HG02884 (cell line): Measurements from ENCODE around the gene THBD.

ENCODE experiments used
- ATAC-seq: cut with Tn5 transposase; IDR thresholded peaks from one replicate; pipeline ENCODE4 v1.9.1; 2021; ENCODE audit warnings: mild to moderate bottlenecking, moderate library complexity; ENCODE audit not compliant: unreplicated experiment

Gene THBD

DNA sequence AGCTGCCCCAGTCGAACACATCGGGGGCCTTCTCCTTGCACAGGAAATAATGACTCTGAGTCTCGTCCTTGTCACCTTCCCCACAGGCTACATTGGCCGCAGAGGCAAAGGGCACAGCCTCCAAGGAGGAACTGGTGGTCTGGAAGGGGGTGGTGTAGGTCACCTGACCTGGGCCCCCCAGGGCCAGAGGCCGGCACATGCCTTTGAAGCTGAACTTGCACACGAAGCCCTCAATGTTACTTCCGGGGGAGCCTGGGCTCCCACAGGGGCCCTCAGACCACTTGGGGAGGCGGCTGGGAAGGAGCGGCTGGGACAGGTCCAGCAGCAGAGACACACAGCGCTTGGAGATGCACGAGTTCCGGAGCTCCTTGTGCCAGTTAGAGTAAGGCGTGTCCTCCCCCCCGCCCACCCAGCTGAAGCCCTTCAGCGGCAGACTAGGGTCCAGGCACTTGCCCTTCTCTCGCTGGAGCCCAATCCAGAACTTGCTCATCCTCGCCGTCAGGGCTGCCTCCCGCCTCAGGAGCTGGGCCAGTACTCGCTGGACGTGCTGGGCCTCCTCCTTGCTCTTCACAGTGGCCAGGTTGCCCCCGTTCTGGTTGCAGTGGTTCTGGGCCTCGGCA is 36.1 kb upstream of the THBD start:
- ATAC-seq, result no peak

DNA sequence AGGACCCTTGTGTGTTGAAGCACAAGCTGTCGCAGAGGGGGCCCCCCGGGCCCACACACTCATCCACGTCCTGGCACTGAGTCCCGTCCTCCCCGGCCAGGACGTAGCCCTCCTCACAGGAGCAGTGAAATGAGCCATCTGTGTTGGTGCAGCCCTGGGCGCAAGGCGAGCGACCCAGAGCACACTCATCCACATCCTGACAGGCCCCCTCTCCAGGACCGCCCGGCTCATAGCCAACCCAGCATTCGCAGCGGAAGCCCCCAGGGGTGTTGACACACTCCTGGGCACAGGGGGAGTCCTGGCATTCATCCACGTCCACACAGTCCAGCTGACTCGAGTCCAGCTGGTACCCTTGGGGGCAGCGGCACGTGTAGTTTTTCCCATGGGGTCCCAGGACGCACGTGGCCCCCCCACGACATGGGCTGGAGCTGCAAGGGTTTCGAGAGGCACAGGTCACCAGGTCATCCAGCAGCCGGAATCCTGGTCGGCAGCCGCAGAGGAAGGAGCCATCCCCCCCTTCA is 35.4 kb upstream of the THBD start:
- no peak for ATAC-seq

DNA sequence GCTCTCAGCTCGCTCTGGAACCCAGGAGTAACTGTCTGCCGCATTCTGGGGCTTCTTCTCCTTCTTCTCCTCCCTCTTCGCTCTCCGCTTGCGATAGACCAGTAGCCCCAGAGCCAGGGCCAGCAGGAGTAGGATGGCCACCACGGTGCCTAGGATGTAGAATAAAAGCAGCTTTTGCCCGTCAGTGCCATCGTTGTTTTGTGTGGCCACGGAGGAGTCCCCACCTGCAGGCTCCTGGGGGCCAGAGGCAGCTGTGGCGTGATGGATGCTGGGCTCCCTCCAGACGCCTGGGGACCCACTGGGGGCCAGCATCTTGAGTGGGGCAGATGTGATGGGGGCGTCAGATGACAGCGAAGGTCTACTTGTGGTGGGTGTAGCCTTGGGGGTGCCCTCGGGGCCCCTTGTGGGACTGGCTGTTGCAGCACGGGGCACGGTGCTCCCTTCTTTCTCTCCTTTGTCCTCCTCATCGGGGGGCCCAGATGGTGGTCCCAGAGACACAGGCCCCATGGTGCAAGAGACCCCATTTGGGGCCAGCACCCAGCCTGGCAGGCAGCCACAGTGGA is 34.9 kb upstream of the THBD start:
- no peak for ATAC-seq

DNA sequence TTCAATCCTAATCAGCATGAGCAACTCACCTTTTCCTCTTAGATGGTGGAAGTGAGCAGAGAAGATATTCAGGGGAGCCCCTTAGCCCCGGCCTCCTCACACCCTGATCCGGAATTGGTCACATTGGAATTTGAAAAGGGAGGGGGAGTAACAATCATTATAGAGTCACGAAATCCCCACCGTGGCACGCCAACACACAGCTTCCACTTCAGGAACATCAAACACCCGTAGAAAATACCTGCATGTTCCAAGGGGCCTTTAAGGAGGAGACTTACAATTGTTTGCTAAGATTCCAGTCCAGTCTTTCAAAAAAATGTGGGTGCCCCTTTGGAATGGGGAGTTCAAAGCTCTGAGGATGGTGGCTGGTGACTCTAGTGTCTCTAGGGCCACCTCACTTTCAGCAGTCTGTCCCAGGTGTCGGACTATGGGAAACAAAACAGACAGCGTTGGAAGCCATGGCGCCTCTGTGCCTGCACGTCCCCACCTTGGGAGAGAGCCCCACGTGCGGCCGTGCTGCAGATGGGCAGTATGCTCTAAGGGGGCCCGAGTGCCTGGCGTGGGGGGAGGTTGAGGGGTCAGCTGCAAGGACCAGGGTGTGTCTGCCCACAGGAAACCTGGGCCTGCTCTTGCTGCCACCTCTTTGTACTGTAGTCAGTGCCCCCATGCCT is 34.2 kb upstream of the THBD start:
- no peak for ATAC-seq

DNA sequence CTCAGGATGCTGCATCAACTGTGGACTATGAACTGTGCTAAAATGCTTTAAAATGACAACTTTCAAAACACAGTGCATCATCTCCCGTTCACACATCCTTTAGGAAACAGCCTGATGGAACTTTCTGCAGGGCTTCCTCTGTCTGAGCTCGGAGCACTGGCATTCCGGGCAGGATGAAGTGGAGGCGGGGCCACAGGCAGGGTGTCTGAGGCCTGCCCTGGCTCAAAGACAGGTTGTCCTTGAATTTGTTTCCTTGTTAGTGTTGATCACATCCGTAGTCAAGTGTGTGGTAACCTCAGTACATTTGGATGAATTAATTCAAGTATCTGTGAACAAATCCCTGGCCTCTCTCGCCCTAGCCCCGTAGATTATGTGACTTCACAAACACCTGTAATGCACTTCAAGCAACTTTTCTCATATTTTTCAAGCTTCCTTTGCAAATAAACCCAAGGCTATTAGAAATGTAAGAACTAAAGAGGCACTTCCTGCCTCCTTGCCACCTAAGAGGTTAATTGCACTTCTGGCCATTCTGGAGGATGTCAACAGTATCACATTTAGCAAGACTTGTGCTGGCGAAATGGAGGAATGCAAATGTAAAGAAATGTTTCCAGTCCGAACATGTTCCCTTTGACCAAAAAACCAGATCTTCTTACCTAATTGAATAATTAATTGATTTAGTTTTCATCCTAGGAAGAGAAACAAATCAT is 33.5 kb upstream of the THBD start:
- no peak for ATAC-seq

DNA sequence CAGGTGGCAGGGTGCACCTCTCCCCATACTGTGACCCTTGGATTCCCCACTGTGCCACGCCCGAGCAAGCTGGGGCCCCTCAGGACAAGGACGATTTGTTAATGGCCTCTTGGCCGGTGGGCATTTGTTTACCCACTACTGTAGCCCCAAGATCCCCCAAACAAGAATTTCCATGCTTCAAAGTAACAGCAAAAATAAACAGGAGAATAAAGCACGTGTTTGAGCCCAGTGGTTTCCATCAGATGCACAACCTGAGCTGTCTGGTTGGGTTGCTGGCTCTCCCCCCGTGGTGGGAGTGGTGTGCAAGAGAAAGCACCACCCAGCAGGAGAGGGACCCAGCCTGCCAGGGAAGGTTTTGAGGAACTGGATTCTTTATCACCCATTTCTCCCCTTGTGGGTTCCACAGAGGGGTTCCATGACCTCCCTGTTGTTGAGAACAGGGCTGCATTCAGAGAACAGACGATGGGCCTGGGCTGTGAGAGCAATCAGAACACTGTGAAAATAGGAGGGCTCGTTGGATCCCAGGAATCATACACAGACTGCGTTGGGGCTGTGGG is 31.9 kb upstream of the THBD start:
- ATAC-seq, result no peak

DNA sequence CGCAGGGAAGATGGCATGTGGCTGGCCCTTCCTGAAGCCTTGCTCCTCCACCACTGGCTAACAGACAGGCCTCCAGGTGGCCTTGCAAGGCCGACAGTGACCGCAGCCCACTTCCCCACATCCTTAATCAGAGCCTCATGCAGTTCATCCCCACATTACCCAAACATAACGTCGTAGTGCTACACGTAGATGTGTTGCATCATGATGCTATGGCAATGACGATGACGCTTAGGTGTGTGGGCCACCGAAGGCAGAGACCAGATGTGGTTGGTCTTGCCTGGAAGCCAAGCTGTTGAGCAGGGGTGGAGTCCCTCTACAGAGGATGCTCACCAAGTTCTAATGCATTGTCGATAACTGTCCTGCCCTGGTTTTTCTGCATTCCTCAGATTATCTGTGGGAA is 31.0 kb upstream of the THBD start:
- ATAC-seq, result no peak

DNA sequence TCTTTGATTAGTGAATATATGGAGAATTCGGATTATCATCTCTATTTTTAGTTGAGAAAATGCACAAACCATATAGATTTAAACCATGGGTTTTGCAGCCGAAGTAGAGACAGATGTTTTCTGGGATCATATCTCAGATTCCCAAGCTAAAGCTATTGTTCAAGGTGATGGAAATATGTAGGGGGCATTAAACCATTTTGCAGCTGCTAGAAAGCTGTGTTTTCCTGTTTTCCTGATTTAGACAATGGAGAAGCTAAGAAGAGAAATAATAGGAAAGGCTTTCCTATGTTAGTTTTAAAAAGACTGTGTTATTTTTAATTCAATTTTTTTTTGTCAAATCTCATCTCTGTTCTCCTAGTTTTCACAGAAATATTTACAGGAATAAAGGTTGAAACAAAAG is 30.5 kb upstream of the THBD start:
- no peak for ATAC-seq

DNA sequence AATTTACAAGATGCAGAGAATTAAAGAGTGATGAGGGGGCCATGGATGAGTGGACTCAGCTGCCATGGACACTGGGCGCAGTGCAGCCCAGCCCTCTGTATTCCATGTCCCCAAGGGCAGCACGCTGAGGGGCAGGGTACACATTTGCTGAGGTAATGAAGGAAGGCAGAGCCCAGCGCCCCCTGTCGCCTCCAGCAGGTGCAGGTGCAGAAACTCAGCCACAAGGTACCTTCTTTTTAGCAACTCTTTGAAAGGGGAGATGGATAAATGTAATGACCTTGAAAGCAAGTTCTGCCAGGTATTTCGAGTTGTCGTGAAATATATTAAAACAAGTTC is 29.5 kb upstream of the THBD start:
- ATAC-seq, result no peak

DNA sequence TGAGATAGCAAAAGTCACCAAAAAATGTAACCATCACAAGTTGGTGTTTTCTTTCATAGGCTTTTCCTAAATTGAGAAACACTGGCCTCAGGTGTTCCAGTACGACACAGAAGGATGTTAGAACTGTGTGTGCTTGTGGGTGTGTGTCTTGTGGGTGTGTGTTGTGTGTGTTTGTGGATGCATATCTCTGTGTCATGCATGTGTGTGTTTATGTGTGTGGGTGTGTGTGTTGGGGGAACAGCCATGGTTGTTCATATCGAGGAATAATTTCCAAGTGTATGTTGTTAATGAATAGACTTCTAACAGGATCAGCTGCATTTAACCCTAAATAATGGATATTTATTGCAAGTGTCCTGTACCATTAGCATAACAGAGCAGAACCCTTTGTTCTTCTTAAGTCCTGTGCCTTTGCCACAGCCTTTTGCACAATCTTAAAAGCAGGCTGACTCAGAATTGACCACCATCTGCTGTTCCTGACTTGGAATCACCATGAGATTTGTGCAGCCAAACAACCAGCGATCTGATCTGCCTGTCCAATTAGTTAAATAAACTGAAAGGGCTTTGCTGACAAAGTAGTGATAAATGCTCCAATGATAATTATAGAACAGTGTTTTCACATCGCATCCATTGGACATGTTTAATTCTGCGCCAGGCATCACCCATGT is 29.0 kb upstream of the THBD start:
- no peak for ATAC-seq

DNA sequence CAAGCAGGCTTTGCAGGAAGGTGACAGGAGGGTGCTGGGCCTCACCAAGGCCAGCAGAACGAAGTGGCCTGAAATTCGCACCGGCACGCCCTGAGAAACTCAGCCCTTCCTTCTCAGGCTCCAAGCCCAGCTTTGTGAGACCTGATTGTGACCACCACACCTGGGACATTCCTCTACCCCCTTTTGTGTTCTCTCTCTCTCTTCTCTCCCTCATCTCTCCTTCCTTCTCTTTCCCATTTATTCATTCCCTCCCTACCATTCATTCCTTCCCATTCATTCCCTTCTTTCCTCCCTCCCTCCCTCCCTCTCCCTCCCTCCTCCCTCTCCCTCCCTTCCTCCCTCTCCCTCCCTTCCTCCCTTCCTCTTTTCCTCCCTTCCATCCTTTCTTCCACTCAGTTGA is 27.8 kb upstream of the THBD start:
- no peak for ATAC-seq

DNA sequence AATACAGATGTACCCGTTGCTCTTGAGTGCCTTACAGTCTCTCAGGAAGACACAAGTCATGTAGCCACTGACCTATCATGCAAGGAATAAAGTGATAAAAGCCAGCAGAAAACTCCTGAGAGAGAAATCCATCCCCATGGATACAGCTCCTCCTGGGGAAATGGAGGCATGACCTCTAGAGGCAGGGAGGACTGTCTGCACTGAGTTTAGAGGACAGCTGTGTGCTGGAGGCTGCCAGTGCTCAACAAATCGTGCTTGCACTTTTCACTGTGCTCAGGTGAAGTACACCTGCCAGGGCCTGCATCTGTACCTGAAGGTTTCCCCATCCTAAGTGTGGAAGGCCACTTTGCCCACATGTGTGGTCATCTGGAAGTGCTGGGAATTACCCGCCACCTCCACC is 24.6 kb upstream of the THBD start:
- no peak for ATAC-seq

DNA sequence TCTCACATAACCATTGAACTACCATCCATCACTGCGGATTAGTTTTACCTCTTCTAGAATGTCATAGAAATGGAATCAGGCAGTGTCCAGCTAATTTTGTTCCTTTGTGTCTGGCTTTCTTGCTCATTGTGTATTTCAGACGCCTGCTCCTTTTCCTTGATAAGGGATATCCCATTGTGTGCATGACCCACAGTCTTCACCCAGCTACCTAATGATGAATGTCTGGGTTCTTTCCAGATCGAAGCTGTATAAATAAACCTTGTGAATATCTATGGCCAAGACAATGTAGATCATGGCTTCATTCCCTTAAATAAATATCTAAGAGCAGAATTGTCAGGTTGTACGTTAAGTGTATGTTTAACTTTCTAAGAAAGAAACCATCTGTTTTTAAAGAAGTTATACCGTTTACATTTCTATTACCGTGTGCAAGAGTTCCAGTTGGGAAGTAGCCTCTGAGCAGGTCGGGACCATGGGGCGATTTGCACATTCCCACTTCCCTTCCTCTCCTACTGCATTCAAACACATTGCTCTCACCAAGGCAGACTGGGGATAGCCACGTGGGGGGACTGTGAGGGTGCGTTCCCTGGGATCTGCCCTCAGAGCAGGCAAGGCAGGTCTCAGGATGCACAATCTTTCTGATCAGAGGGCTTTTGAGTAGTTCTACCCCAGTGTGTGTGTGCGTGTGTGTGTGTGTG is 23.6 kb upstream of the THBD start:
- no peak for ATAC-seq

DNA sequence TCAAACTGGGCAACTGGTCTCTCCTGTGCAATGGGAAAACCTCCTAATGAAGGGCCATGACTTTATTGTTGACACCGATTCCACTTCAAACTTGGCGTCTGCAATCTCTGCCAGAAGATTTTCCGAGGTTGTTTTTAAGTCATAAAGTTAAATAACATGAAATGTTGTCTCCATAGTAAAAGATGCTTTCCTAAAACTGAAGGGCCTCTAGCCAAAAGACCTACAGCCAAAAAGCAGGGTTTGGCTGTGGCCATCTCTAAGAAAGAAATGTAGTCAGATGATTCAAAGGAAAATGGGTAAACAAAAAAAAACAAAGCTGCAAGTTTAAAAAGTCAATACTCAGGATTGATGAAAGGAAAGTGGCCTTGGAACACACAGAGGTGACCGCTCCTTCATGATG is 22.5 kb upstream of the THBD start:
- ATAC-seq, result no peak

DNA sequence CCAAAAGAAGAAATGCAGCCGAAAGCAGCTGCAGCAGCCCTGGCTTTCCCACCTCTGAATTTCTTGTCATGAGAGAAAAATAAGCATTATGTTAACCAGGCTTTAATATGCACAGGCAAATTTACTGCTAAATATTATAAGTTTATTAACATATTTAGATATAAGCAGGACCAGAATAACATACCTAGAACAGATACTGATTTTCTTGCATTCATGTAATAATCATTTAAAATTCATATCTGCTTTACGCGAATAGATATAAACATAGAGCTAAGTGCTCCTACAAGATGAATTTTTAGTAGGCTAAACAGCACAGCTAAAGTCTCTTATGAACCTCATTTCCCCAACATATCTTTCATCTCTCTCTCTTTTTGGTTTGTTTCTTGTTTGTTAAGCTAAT is 21.9 kb upstream of the THBD start:
- no peak for ATAC-seq

DNA sequence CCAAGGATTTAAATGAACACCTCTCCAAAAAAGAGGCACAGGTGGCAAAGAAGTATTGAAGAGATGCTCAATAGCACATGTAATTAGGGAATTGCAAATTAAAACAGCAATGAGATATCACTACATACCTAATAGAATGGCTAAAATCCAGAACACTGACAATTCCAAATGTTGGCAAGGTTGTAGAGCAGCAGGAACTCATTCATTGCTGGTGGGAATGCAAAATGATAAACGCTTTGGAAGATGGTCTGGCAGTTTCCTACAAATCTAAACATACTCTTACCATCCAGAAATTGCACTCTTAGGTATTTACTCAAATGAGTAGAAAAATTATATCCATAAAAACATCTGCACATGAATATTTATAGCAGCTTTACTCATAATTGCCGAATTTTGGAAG is 19.6 kb upstream of the THBD start:
- ATAC-seq, result no peak

DNA sequence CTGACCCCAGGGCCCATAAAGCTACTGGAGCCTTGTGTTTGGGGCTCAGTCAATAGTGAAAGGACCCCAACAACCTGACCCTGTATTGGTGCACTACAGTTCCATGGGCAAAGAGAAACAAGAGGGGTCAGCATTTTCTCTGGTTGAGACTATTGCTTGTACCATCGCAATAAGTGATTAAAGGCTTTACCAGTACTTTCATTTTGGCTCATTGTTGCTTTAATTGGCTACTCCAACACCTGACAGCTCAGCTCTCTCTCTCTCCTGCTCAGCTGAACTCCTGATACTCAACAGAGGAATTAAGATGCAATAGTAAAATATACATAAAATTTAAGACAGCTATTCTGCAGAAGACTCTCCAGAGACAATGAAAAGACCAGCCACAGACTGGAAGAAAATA is 18.8 kb upstream of the THBD start:
- no peak for ATAC-seq

DNA sequence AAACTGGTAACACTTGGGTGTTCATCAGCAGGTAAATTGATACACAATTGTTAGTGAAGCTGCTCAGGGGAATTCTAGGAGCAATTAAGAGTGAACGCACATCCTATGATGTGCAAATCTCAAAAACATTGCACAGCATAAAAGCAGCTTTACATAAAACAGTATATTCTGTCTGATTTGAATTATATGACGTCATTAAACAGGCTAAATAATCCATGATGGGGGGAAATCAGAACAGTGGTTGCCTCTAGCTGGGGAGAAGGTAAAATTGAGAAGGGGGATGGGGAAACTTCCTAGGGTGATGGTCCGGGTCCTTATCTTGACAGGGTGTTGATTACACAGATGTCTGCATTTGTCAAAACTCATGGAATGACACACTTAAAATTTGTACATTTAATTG is 17.3 kb upstream of the THBD start:
- no peak for ATAC-seq

DNA sequence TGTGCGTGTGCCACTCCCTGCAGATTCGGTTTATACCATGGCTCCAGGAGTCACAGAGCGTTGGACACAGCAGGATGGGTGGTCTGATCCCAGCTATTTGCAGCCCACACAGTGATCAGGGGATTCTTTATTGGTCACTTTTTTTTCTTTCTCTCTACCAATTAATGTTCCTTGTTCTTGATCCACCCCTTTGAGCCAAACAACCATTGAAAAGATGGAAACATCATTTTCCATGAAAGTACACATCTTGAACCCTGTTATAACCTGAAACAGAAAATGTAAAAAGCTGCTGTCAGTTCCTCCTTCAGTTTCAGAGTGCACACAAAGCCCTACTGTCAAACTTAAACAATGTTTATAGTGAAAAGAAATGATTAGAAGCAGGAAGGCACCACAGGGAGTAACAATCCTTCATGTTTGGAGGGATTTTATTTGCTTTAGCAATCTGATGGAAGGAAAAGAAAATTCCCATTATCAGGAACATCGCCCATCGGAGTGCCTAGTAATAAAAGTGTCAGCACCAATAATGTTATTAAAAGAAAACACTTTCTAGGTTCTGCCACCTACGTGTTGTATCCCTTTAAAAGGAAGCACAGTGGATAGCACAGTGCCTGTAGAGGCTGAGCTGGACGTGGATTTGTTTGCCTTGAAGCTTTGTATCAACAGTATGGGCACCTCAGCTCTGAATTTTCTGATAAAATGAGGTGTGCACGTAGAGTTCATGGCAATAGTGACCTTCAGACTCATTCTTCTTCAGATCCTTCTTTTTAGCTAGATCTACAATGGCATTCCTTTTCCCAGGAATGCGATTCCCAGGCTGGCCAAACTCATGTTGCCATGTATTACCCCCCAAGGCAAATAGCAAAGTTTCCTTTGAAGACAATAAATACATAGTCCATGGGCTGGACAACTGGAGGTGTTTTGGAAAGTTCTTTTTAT is 16.1 kb upstream of the THBD start:
- no peak for ATAC-seq

DNA sequence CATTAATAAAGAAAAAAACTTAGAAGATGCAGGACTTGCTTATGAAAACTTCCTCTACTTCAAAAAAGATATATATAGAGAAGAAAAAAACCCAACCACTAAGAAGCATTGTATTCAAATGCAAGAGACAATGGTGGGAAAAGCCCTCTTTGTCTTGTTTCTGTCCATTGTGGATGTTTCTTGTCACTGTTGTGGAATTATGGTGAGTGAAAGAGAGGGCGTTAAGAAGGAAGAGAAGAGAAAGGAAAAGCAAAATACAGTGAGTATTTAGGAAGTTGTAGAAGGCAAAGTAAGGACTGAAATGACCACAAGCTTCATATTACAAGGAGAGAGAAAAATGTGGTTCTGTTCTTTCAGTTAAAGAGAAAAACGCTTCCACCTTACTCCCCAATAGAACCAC is 14.1 kb upstream of the THBD start:
- no peak for ATAC-seq
